GM12872 (cell line): ENCODE data around the gene TNF.

Source experiments
- CTCF ChIP-seq: IDR thresholded peaks from 3 replicates; pipeline ENCODE4 v1.5.1; 2011; ENCODE audit warnings: low read depth, mild to moderate bottlenecking, low read length, moderate library complexity; ENCODE audit not compliant: insufficient read depth

Gene TNF

DNA sequence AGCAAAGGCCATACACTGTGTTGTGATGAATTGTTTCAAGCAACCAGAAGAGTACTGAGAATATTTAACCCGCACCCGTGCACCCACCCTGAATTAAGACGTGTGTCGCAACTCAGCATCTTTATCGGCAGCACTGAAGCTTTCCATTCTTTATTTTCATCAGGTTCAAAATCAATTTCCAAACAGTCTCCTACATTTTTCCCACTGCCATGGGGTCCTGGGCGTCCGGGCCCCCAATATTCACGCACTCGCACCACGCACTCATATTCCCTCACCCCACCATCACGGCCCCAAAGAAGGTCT is 5.0 kb downstream of the TNF start:
- no peak for TF ChIP-seq CTCF

DNA sequence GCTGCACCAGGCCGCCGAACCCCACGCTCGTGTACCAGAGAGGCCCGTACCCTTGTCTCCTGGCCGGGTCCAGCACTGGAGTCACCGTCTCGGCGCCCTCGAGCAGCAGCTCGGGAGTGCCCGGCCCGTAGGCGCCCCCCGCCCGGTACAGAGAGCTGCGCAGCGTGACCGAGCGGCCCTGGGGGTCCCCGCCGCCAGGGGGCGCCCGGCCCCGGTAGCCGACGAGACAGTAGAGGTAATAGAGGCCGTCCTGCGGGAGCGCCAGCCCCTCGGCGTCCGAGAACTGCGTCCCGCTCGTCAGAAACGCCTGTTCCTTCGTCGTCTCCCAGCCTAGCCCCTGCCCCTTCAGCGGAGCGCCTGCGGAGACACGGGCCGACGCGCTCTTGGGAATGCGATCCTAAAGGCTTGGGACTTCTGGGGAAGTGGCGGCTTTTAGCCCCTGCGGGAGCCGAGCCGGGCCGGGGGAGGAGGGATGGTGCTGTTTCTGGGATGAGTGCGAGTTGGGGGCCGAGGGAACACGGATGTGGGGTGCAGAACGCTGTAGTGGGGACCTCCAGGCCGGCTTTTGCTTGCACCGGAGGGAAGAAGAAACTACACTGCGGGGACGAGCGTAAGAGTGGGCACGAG is 5.6 kb downstream of the TNF start:
- peak; percentile 93 for TF ChIP-seq CTCF

GRCh38 chr6:31581434-31582229 is 6.3 kb downstream of the TNF start:
- no peak for TF ChIP-seq CTCF

- 0 out of 3 replicates have a peak, but pooled peaks have one; percentile 3 for TF ChIP-seq CTCF
These were observed 6.9 kb downstream of the TNF start, which contains the start of gene LTB for GRCh38 chr6:31582230-31582643. Gene LTB (minus strand): TSS chr6:31582424. CDS start chr6:31582417, 7 bp downstream.

DNA sequence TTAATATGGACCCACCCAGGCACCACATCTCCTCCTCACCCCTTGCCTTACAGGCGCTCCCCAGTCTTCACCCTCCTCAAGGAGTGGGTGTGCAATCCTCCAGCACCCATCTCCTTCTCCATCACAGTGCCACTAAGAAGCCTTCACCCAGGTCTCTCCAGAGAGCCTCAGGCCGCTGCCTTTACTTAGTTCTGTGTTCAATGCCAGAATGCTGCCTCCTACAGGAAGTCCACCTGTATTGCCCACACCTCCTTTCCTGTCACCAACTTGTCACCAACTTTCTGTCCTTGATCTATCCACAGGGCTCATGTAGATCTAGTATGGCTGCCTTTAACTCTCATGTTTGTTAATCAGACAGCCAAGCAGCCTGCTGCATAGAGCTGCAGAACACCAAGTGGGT is 10.1 kb downstream of the TNF start:
- TF ChIP-seq CTCF = peak; percentile 89

GRCh38 chr6:31586008-31586407 is 10.6 kb downstream of the TNF start, which contains the start of gene LST1:
Gene LST1 (plus strand): TSS chr6:31586277. CDS start chr6:31587300, 1,023 bp downstream.
- TF ChIP-seq CTCF = no peak

- no peak for TF ChIP-seq CTCF
These were observed 11.4 kb downstream of the TNF start for GRCh38 chr6:31586599-31587281.
